GM20431 (cell line): ENCODE results near the gene SYNGR2.
"Not testable (repeated sequence)": the region's sequence is repeated elsewhere in the genome, so short reads cannot be mapped to it uniquely, and the experiment has no call there.

Source experiments
- in situ Hi-C: fragments of 300-500 bp; cut with MseI, MboI; formaldehyde crosslinking; loops from one replicate; pipeline ENCODE4 v1.15.0; 2020; ENCODE audit warnings: low sequenced_read_pairs; ENCODE audit not compliant: unreplicated experiment

SYNGR2 gene

GRCh38 chr17:78129351-78130089, 38.9 kb upstream of the SYNGR2 start:
- in situ Hi-C loops: no loop called here

GRCh38 chr17:78130090-78130436, 38.3 kb upstream of the SYNGR2 start:
- in situ Hi-C loops: no loop called here

GRCh38 chr17:78130437-78131101, 37.8 kb upstream of the SYNGR2 start, which contains the start of gene TMC8:
Gene TMC8 (plus strand): TSS chr17:78130771. CDS start chr17:78131589, 818 bp downstream.
- in situ Hi-C loops: no loop called here

- in situ Hi-C loops: no loop called here
Observed at GRCh38 chr17:78131172-78132083, 37.0 kb upstream of the SYNGR2 start.

- in situ Hi-C loops: no loop called here
Observed at GRCh38 chr17:78132084-78132676, 36.2 kb upstream of the SYNGR2 start.

- in situ Hi-C loops: no loop called here
Observed at GRCh38 chr17:78132767-78133178, 35.6 kb upstream of the SYNGR2 start.

GRCh38 chr17:78133179-78133951, 35.0 kb upstream of the SYNGR2 start:
- in situ Hi-C loops: no loop called here

- in situ Hi-C loops: no loop called here
Observed at GRCh38 chr17:78133971-78134898, 34.1 kb upstream of the SYNGR2 start.

GRCh38 chr17:78134899-78135385, 33.4 kb upstream of the SYNGR2 start:
- in situ Hi-C loops: no loop called here

GRCh38 chr17:78135858-78136500, 32.4 kb upstream of the SYNGR2 start:
- in situ Hi-C loops: no loop called here

GRCh38 chr17:78137392-78138203, 30.8 kb upstream of the SYNGR2 start:
- in situ Hi-C loops: no loop called here

GRCh38 chr17:78138204-78139060, 29.9 kb upstream of the SYNGR2 start:
- in situ Hi-C loops: no loop called here

- in situ Hi-C loops: not testable (repeated sequence)
Observed at GRCh38 chr17:78139861-78140168, 28.6 kb upstream of the SYNGR2 start.

GRCh38 chr17:78140169-78141051, 28.0 kb upstream of the SYNGR2 start:
- in situ Hi-C loops: no loop called here

GRCh38 chr17:78141437-78142118, 26.8 kb upstream of the SYNGR2 start:
- in situ Hi-C loops: no loop called here
